Effector CD4-positive, alpha-beta T cell (primary cell): Measurements from ENCODE around the gene LPP.

ENCODE experiments used
- DNase-seq: peaks from one replicate; pipeline ENCODE4 v3.0.0-alpha.2; 2020

Gene LPP

DNA sequence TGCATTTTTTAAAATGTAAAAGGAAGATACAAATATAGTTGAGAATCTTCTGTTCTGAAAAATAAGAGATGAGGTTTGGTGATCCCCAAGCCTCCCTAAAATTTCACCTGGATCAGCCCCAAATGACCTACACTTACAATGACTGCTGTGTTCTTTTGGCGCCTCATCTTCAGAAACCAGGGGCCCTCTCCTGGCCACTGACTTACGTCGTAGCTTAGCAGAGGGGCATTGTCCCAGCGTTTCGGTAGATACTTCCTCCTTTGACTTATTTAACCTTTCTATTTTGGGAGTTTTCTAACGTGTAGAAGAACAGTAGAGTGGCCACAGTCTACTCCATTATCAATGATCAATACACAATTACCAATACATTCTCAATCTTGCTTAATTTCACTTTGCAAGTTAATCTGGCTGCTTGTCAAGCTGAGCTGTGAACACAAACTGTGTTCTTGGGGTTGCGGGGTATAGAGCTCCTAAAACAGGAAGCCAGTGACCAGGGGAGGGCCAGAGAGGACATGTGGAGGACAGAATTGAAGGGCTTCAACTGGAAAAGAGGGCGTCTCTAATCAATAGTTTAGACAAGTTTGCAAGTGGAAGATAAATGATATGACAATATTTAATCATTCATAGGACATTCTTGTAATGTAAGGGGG, 419.5 kb downstream of the LPP start:
- DNase-seq, result no peak

DNA sequence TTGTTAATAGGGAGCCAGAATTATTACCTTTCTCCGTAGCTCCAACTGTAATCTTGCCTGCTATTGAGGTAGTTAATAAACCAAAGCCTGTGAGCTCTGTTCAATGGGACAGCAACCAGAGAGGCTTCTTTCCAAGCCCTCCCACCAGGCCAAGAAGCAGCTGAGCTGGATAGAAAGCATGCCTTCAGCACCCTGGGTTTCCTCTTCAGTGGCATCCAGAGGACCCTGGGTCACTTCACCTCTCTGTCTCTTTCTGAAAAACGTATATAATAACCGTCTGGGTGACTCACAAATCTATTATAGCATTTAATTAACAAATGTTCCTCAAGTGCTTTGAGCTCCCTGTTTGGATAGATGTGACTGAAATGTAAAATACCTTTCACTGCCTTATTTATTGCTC, 420.0 kb downstream of the LPP start:
- no peak for DNase-seq

DNA sequence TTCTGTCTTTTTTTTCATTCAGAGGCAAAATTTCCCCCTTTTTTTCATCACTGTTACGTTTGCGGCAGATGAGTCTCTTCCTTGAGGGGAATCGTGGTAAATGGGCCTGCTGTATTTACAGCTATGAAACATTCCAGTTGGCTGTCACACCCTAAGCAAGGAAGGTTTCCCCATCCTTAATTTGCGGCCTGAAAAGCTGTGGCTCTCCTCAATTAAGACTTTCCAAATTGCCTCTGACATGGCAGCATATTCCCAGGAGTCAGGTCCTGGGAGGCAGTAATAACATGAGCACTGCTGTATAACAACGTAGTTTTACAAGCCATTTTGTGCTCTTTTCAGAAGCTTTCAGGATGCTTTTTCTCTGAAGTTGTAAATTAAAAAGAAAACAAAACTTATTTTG, 420.9 kb downstream of the LPP start:
- DNase-seq, result no peak

DNA sequence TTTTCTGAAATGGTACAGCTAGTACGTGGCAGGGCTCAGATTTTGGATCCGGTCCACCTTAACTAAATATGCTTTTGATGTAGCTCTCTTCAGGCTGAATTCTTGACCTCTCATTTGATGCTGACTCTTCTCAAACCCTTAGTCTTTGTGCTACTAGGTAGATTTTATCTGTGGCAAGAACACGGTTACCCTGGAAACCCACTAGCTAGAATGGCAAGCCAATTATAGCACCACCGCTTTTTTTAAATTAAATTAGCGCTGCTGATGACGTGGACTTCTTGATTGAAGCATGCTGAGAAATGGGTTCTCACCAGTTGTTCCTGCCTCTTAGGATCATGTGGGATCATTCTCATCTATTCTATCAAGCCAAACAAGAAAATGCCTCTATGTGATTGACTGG, 421.5 kb downstream of the LPP start:
- DNase-seq, result no peak

DNA sequence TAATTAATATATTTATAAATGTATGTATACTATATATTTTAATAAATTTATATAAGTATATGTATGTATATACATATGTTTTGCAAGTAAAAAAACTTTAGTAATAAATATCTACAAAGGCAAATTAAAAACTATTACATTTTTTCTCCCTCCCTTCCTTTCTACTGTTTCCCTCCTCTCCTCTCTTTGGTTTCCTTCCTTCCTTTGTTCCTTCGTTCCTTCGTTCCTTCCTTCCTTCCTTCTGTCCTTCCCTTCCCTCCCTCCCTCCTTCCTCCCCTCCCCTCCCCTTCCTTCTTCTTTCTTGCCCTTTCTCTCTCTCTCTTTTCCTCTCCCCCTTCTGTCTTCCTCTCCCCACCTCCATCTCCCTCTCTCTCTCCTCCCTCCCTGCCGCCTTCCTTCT, 423.6 kb downstream of the LPP start:
- DNase-seq, result no peak

DNA sequence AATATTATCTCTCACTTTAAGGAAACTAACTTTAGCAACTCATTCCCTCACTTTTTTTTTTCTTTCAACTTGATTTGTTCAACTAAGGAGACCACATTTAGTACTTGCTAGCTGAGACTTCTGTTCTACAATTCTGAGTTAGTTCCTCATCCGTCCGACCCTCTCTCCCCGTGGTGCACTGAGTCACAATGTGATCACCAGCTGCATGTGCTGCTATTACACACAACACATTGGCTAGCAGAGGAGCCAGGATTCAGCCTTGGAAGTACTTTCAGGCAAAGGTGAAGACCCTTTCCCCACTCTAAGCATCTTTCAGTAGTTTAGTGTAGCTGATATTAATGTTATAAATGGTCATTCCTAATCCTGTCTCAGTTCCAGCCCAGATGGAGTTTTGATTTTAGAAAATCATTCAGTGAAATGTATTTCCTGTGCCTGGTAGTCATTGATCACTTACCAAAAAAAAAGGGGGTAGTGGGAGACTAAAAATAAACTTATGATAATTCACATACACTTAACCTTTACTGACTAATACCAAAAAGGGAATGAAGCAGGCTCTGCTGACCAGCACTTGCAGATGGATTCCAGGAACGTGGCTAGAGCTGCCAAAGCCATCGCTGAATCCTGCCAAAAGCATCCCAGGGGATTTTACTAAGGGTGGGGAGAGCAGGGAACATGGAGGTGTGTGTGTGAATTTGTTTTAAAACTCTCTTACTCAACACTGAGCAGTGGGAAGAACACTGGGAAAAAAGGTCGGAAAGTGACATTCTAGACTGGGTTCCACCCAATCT, 424.8 kb downstream of the LPP start:
- no peak for DNase-seq

DNA sequence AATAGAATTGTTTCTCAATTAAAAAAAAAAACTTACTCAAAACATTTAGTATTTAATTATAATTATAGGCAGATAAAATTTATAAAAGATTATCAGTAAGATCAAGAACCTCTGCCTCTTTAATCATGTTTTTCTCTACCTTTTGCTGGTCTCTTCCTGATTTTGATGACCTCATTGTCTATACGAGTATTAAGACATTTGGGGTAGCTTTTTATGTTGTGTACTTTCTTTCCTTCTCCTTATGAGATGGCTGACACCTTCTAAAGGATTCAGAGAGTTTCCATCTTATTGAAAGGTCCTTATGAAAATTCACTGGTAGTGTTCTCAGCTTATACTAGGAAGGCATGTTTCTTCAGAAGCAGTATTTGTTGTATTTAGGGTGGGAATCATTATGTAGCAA, 426.3 kb downstream of the LPP start:
- DNase-seq, result no peak

DNA sequence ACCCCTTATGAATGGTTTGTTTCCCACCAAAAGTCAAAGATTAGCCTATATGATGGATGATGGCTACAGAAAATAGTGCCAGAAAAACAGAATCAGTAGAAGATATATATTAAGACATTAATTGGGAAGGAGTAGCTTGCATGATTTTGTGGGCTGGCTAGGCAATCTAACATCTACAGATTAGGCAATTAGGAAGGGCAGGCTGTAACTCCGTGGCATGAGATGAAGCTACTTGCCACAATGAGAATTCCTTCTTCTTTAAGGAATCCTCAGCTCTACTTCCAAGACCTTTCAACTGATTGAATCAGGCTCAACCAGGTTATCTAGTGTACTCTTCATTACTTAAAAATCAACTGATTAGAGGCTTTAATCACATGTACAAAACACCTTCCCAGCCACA, 426.7 kb downstream of the LPP start:
- DNase-seq, result no peak

DNA sequence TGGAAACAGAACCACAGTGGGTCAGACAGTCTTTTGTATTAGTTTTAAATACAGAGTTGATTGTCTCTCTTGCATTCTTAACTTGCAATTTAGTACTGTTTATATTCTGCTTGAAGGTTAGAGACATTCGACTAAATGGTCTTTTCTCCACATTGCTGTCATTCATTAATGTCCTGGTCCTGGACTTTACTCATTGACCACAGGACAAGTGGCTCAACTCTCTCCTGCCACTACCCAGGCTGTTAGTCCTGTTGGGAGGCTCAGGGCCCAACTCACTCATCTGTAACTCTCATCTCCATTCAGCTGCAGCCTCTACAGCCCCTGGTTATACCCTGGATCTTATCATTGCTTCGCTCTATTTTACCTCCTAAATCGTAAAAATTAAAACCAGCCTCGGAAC, 427.4 kb downstream of the LPP start:
- DNase-seq, result no peak

DNA sequence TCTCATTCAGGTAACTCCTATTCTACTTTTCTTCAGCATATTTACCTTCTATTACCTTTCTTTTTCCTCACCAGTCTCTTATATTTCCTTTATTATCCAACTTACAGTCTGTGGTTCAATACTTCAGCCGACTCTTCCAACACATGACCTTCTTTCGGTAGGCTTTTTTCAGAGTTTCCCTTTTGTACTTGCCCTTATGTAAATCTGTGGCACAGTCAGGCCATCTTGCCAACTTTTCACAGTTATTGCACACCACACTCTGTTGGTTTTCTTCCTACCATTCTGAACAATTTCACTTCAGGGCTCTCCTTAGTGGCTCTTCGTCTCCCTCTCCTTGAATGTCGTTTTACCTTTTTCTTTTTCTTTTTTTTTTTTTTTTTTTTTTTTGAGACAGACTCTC, 427.8 kb downstream of the LPP start:
- no peak for DNase-seq

DNA sequence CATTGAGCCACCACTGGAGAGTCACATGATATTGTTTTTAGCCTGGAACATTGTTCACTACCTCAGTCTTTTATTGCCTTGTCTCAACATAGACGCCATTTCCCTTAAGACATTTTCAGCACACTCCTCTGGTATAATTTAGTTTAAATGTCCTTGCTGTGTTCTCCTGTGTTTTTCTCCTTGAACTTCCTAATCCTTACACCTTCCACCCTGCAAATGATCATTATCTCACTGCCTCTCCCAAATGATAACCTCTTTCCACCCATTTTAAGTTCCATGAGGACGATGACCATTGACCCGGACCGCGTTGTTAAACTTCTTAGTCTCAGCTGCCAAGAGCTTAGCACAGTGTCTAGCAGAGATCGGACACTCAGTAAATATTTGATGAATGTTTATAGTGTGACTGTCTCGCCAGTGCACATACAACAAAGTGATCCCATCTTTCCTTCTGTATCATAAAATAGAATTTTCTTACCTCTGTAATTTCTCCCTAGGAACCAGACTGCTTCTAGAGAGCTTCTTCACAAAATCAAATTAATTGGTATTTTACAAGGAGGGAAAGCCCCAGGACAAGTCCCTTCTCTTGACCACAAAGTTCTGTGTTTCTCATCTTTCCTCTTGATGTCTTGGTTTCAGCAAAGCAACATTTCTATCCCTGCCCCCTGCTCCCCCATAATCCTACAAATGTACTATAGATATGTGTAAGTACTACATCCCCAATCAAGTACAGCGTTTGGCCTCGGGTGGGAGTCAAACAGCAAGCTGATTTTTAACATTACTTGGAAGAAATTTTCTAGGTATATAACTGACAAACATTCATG, 429.6 kb downstream of the LPP start:
- DNase-seq, result no peak

DNA sequence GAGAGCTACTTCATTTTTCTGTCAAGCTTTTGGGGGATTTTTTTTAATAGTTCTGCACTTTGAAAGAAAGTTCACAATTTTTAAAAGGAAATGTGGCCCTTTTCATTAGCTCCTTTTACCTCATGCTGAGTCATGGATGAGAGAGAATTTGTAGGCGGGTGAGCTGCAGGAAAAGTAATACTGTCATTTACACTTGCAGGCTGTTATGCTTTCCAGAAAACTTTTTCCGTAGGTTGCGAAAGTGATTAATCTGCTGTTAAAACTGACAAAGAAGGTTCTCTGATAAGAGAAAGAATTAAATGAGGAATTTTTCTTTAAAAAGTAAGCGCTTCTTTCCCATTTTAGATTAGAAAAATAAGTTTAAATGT, 430.2 kb downstream of the LPP start:
- DNase-seq, result no peak

DNA sequence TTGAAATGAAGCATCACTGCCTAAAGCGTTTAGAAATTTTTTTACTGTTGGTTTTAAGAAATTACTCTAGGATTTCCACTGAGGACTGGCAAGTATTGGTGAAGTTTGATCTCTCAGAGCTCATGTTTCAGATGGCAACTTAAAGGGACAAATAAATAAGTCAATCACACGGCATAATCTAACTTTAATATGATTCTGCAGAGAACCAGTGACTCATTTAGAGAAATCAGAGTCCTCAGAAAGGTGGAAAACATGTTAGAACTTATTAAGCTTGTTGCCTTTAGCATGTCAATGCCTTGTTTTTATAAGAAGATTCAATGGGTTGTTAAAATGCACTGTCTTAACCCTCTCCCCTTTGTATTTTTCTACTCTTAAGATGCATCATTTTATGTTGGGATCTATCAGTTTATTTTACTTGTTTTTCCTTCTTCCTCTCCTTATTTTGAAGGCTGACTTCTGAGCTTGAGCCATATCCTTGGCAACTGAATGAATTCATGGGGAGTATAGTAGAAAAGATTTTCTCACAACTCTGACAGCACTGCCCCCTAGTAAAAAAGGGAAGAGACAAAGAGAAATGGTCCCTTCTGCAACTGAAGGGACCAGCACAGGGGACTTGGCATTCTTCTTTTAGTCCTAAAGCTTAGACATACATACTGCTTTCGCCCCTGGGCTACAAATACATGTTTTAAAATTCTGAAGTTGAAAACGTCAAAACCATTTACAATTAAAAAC, 431.2 kb downstream of the LPP start:
- no peak for DNase-seq

DNA sequence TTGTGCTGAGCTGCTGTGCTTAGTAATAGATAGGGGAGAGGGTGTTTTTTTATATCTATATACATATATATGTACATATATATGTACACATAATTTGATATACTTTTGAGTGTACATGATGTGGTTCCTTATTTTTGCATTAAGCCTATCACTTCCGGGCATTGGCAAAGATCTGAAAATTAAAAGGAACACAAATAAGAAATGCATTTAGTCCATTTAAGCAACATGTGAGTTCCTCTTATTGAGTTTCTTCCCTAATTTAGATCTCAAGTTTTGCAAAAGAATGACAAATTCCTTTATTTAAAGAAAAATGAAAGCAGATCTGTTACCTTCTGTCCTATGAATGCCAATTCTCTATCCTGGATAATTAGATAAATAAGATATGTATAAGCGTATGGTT, 435.1 kb downstream of the LPP start:
- DNase-seq, result no peak

DNA sequence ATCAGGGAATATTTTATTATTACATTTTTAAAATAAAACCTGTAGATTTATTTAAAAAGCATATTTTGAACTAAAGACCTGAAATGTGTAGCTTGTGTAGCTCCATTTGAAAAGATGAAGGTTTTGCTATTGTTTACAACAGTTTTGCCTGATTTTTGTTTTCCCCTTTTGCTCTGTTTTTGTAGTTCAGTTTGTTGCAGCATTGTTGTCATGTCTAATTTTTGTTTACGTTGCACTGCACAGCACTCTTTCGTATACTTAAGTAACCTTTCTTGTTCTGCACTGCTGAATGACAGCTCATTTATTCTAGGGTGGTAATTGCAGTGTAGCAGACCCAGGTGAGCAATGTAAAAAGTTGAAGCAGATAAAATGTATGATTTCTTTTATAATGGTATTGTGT, 435.8 kb downstream of the LPP start:
- no peak for DNase-seq

DNA sequence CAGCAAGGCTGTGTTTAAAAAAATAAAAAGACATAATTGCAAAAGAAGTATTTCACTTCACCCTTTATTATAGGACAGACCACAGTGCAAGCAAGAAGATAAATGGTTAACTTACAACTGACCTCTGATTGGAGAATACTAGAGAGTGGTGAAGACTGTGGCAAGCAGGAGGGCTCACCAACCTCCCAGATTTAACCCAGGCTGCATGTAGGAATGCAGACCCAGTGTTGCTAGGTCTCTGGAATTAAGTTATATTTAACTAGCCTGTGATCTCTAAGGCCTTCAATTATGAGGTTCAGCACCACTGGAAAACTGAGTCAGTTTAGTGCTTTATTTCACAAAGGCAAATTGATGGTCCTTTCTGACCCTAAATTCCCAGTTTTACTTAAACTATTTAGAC, 436.6 kb downstream of the LPP start:
- no peak for DNase-seq

DNA sequence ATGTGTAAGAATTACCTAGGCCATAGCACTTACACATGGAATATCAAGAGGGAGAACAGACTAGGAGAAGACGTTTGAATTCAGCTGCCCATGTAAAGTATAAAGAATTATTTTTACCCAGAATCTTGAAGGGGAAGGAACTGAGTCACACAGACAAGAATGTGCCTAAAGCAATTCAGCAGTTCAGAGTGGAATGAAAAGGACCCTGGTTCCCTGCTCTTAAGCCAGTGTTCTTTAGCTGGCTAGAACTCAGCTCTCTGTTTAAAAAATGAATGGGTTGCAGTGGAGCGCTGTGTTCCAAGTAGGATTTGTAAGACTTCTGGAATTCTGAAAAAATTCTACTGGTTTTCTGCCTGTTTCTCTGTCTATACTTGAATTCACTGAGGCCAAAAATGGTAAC, 440.2 kb downstream of the LPP start:
- DNase-seq, result no peak

DNA sequence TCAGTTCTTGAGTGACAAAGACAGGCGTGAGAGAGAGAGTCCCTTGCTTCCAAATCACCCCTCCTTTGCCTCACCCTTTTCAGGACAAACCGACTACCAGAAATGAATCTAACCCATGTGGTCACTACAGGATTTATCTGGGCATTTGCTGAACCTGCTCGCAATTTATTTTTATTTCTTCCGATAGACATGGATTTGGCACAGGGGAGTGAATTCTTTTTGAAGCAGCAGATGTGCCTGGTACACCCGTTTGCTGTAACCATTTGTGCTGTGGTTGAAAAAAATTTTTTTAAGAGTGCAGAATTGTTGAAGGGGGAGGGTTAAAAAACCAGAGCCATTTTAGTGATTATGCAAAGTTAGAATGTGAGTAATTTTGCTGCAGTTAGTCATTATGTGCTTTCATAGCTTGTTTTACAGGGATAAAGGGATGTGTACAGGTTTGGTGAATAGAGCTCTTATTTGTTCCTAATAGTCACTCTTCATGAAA, 442.0 kb downstream of the LPP start:
- no peak for DNase-seq

DNA sequence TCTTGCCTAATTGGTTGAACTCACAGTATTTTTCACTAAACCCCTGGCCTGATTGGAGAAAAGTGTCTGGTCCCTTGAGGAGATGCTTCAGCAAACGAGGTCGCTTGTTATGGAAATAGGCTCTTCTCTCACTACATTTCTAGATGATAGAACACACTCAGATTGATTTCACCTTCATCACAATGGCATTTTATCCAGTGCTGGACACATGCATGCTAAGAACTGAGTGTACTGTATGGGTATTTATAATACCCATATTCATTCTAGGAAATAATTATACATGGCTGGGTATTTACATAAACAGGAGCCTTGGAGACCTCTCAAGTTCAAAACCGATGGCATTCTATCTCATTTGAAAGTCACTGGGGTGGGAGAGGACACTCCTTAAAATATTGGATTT, 444.9 kb downstream of the LPP start:
- no peak for DNase-seq

DNA sequence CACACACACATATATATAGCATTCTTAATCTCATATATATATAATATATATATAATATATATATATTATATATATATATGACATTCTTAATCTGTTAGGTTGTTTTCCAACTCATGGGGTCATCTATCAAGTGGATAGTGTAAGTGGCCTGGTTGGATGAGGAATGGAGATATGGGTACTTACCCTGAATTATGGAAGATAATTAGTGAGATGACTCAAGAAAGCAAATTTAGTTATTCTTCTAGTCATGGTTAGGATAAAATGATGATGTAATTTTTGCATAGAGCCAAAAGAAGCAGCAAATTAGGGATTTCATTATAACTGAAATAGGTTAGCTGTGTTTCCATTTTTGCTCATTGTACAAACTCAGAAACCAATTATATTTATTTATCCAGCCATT, 448.2 kb downstream of the LPP start:
- DNase-seq, result no peak

DNA sequence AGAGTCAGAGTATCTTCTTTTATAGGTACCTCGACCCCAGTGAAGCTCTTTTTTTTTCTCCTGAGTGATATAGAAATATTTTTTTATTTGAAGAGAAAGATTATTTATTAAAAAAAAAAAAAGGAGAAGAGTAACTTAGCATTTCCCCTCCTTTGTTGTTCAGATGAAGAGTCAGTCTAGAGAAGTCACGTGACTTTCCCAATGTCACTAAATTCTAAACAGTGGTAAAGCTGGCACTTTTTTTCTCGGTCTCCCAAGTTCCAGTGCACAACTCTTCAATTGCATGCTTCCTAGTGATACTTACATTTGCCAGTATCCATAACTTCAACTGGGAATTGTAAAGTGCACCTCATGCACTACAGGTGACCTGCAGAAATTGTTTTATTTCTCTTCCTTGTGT, 448.7 kb downstream of the LPP start:
- DNase-seq, result no peak

DNA sequence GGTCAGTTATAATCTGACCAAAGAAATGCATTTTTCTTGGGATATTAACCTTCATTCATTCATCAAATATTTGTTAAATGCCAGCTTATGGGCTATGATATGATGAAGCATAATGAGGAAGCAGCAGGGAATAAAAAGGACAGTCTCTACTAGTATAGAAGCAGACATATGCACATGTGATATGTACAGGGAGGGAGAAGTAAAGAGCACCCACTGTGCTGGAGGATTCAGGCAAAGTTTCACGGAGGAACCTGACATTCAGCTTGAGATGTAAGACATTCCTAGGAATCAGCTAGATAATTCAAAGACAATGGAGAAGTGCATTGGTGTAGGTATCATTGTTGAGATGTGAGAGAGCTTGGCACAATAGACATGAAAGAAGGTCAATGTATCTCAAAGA, 450.7 kb downstream of the LPP start:
- no peak for DNase-seq

DNA sequence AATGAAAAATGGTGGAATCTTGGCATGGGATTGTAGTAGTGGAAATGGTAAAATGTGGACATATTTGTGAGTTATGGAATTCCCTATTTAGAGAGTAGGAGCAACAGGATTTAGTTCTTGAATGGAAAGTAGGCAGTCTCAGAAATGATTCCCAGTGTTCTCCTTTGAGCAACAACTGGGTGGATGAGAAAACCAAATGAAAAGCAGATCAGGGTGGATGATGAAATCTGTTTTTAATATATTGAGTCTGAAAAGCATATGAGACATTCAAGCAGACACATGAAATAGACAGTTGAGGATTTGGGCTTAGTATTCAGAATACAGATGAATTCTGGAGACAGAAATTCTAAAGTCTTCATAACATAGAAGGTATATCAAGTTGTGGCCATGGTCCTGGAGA, 451.3 kb downstream of the LPP start:
- no peak for DNase-seq
